ENCODE measurements around the gene DPP7.

GRCh38 chr9:137111788-137112563 is 2.6 kb downstream of the DPP7 start:
- TF ChIP-seq, protein P1, sequence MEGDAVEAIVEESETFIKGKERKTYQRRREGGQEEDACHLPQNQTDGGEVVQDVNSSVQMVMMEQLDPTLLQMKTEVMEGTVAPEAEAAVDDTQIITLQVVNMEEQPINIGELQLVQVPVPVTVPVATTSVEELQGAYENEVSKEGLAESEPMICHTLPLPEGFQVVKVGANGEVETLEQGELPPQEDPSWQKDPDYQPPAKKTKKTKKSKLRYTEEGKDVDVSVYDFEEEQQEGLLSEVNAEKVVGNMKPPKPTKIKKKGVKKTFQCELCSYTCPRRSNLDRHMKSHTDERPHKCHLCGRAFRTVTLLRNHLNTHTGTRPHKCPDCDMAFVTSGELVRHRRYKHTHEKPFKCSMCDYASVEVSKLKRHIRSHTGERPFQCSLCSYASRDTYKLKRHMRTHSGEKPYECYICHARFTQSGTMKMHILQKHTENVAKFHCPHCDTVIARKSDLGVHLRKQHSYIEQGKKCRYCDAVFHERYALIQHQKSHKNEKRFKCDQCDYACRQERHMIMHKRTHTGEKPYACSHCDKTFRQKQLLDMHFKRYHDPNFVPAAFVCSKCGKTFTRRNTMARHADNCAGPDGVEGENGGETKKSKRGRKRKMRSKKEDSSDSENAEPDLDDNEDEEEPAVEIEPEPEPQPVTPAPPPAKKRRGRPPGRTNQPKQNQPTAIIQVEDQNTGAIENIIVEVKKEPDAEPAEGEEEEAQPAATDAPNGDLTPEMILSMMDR (IDR thresholded peaks at IDR 0.05): no peak
- TF ChIP-seq POLR2A (IDR thresholded peaks at IDR 0.05): no peak
